ENCODE results near the gene NQO2. TPM values are rescaled to one million over a fixed set of nuclear protein-coding genes. Genes with fewer than 3 reads are reported as not detected.

The NQO2 gene
- total RNA-seq, 6 donors from 2014 or later = 10.6 to 34.3 (median 18.6) TPM

DNA sequence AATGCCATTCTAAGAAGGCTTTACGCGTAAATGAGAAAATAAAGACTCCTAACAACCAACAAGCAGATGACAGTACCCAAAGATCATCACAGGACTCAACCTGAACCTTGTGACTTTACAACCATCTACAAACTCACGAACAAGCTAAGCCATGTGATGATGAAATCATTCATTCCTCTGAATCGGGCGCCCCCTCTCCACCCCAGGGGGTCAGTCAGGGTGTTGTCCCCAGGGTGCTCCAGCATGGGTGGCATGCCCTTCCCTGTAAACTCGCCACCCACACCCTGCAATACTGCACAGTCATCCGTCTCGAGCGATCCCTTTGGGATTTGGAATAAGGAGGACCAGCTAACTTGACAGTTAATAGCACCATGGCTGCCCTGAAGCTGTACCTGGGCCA, 40.9 kb upstream of the NQO2 start:
- peaks cover 6 to 29% (median 13%) of the 10 kb centered on the region in 4 donors for H3K36me3 ChIP-seq
- TF ChIP-seq EP300 (IDR thresholded peaks at IDR 0.05) (no peak), POLR2A (IDR thresholded peaks at IDR 0.05) (no peak), POLR2AphosphoS5 (IDR thresholded peaks at IDR 0.05) (no peak)
- TF ChIP-seq, protein P1, sequence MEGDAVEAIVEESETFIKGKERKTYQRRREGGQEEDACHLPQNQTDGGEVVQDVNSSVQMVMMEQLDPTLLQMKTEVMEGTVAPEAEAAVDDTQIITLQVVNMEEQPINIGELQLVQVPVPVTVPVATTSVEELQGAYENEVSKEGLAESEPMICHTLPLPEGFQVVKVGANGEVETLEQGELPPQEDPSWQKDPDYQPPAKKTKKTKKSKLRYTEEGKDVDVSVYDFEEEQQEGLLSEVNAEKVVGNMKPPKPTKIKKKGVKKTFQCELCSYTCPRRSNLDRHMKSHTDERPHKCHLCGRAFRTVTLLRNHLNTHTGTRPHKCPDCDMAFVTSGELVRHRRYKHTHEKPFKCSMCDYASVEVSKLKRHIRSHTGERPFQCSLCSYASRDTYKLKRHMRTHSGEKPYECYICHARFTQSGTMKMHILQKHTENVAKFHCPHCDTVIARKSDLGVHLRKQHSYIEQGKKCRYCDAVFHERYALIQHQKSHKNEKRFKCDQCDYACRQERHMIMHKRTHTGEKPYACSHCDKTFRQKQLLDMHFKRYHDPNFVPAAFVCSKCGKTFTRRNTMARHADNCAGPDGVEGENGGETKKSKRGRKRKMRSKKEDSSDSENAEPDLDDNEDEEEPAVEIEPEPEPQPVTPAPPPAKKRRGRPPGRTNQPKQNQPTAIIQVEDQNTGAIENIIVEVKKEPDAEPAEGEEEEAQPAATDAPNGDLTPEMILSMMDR (IDR thresholded peaks at IDR 0.05) = no peak
- WGBS, 2 donors = 62 to 74% methylated on average over 6 to 9 of the region's 9 CpGs
- H3K9me3 ChIP-seq = no peaks in the 10 kb centered on the region
- H3K27me3 ChIP-seq = no peaks in the 10 kb centered on the region
- DNase-seq (no peak), ATAC-seq (ENCODE audit: low FRiP score in 2 of 2) (peak in 1 of 2 donors; percentile 7)
- peak overlapping the region; percentile 70 to 84 (median 82) for H3K27ac ChIP-seq
- H3K4me1 ChIP-seq = peaks cover 64 to 71% (median 66%) of the 10 kb centered on the region in 4 donors
- no peak overlapping the region for H3K4me3 ChIP-seq

DNA sequence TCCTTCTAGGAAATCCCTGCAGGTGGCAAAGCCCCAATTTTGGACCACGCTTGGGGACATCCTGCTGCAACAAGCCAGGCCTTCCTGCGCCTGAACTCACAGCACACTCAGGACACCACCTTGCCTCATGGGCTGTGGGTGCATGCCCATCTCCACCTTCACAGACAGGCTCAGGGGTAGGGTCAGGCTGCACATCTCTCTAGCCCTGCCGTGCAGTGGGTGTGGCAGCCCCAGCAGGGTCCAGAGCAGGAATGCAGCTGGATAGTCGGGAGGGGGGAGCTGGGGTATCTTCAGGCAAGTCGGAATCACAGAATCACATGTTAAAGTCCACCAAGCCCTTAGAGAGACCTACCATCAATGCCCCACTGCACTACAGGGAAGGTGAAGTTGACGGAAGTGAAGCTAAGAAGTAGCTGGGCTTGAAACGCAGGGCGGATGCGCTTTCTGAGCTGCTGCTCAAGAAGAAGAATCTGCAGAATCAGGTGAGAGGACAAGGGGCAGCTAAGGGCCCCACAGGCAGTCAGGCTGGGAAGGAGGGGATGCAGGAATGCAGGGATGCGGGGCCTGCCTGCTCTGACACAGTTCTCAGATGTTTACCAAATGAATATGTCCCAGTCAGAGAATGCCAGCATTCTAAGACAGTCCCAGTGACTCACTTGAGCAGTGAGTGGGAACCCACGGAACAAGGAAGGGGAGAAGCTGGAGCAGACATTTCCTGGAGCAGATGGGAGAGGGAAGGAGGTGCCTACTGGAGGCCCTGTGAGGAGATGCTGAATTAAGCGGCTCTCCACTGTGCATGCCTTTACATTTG, 39.6 kb upstream of the NQO2 start:
- Histone ChIP-seq H3K9me3 (no peaks in the 10 kb centered on the region), H3K4me1 (peaks cover 65 to 71% (median 68%) of the 10 kb centered on the region in 4 donors), H3K27ac (peak overlapping the region; percentile 62 to 84 (median 76)), H3K27me3 (no peaks in the 10 kb centered on the region), H3K36me3 (peaks cover 2 to 19% (median 11%) of the 10 kb centered on the region in 4 donors), H3K4me3 (no peak overlapping the region)
- ATAC-seq (ENCODE audit: low FRiP score in 2 of 2) = no peak
- DNase-seq = no peak
- TF ChIP-seq, protein P1 (IDR thresholded peaks at IDR 0.05) = no peak
- peak in 1 of 4 donors; percentile 8 for TF ChIP-seq EP300 (IDR thresholded peaks at IDR 0.05)
- 70 to 74% methylated on average over 11 to 12 of the region's 12 CpGs for WGBS, 2 donors

DNA sequence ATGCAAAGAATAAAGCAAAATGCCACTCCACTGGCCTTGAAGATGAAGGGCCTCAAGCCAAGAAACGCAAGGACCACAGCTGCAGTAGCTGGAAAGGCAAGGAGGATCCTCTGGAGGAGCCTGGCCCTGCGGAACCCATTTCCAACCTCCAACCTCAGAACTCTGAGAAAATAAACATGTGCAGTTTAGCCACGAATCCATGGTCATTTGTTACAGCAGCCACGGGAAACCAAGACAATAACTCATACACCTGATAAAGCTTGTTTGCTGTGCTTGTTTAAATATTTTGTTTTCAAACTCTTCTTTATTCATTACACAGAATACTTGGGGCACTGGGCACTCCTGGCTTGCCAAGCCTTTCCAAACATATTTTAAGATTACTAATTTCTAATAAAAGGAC, 38.8 kb upstream of the NQO2 start:
- Histone ChIP-seq H3K27me3 (no peaks in the 10 kb centered on the region), H3K27ac (peak overlapping the region; percentile 60 to 84 (median 72)), H3K4me1 (peaks cover 65 to 71% (median 69%) of the 10 kb centered on the region in 4 donors), H3K36me3 (peaks cover 0 to 12% (median 8%) of the 10 kb centered on the region in 4 donors), H3K9me3 (no peaks in the 10 kb centered on the region), H3K4me3 (no peak overlapping the region)
- ATAC-seq (ENCODE audit: low FRiP score in 2 of 2) = no peak
- TF ChIP-seq, protein P1 (IDR thresholded peaks at IDR 0.05) = no peak
- TF ChIP-seq EP300 (IDR thresholded peaks at IDR 0.05) = no peak
- no peak for TF ChIP-seq POLR2AphosphoS5 (IDR thresholded peaks at IDR 0.05)
- no peak for TF ChIP-seq POLR2A (IDR thresholded peaks at IDR 0.05)
- 37 to 50% methylated on average over 4 of the region's 4 CpGs for WGBS, 2 donors
- DNase-seq = no peak

DNA sequence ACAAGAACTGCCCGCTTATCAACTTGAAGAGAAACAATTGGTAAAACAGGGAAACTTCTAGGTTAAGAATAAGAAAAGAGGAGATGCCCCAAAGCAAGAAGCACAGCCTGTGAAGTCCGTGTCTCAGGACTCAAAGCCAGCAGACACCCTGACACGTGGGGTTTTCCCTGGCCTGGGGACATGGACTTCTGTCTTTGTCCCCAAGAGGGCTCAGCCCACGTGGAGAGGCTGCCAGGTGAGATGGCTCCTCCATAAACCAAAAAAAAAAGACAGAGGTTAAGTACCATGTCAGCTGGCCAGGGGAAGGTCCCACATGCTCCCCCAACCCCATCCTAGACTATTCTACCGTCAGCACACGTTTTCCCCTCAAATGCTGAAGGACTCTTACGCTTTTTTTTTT, 38.2 kb upstream of the NQO2 start:
- H3K36me3 ChIP-seq = peaks cover 0 to 12% (median 2%) of the 10 kb centered on the region in 4 donors
- peak overlapping the region in 1 of 4 donors; percentile 13 for H3K4me3 ChIP-seq
- no peak for TF ChIP-seq EP300 (IDR thresholded peaks at IDR 0.05)
- TF ChIP-seq, protein P1 (IDR thresholded peaks at IDR 0.05) = no peak
- no peak for TF ChIP-seq POLR2A (IDR thresholded peaks at IDR 0.05)
- ATAC-seq (ENCODE audit: low FRiP score in 2 of 2) (no peak), DNase-seq (no peak)
- H3K27me3 ChIP-seq = no peaks in the 10 kb centered on the region
- H3K27ac ChIP-seq = peak overlapping the region; percentile 60 to 84 (median 72)
- H3K4me1 ChIP-seq = peaks cover 68 to 74% (median 69%) of the 10 kb centered on the region in 4 donors
- no peaks in the 10 kb centered on the region for H3K9me3 ChIP-seq
- WGBS, 2 donors = 57 to 78% methylated on average over 7 of the region's 7 CpGs
